ENCODE data around the gene BNIP2. TPM values are rescaled to one million over a fixed set of nuclear protein-coding genes. Genes with fewer than 3 reads are reported as not detected.

BNIP2 gene
- total RNA-seq, 1 donor from 2014 or later: 322 TPM

- peak; percentile 69 for DNase-seq
Observed at GRCh38 chr15:59622289-59622688, 66.8 kb downstream of the BNIP2 start.

- no peak for DNase-seq
Observed at GRCh38 chr15:59618406-59618805, 70.7 kb downstream of the BNIP2 start.

- DNase-seq: no peak
Observed at GRCh38 chr15:59616379-59616778, 72.7 kb downstream of the BNIP2 start.

- no peak for DNase-seq
Observed at GRCh38 chr15:59615661-59616060, 73.5 kb downstream of the BNIP2 start.

GRCh38 chr15:59614153-59614552 lies 75.0 kb downstream of the BNIP2 start:
- no peak for DNase-seq

- DNase-seq: no peak
Observed at GRCh38 chr15:59611276-59612260, 77.6 kb downstream of the BNIP2 start, which contains the start of gene GCNT3. TSS of gene GCNT3 (plus strand) at chr15:59611783. CDS start at chr15:59618239, 6,456 bp downstream.

- DNase-seq: no peak
Observed at GRCh38 chr15:59609730-59610712, 79.1 kb downstream of the BNIP2 start.

Other genes starting within 250 kb of the BNIP2 start
- gene GCNT3, start 77.5 kb downstream of the BNIP2 start, total RNA-seq: 0.17 TPM in 1 of 2 replicates, not detected in the other
- gene GTF2A2, start 31.8 kb downstream of the BNIP2 start, total RNA-seq: 19.9 and 22.9 TPM in 2 replicates